DOHH2 (cell line): ENCODE results near the gene LKAAEAR1.

Source experiments
- EZH2phosphoT487 ChIP-seq: fragments of 200-600 bp; sonication (generic); IDR thresholded peaks from 2 replicates; pipeline ENCODE4 v1.6.1; 2017; ENCODE audit warnings: borderline replicate concordance, mild to moderate bottlenecking, antibody characterized with exemption, low read length, moderate library complexity, mixed read lengths
- TF ChIP-seq, protein P1 (sequence below): fragments of 200-600 bp; sonication (generic); IDR thresholded peaks from one replicate; pipeline ENCODE4 v1.5.1; 2014; ENCODE audit warnings: antibody characterized with exemption, mild to moderate bottlenecking, low read depth, low read length; ENCODE audit not compliant: poor library complexity, severe bottlenecking

DNA sequence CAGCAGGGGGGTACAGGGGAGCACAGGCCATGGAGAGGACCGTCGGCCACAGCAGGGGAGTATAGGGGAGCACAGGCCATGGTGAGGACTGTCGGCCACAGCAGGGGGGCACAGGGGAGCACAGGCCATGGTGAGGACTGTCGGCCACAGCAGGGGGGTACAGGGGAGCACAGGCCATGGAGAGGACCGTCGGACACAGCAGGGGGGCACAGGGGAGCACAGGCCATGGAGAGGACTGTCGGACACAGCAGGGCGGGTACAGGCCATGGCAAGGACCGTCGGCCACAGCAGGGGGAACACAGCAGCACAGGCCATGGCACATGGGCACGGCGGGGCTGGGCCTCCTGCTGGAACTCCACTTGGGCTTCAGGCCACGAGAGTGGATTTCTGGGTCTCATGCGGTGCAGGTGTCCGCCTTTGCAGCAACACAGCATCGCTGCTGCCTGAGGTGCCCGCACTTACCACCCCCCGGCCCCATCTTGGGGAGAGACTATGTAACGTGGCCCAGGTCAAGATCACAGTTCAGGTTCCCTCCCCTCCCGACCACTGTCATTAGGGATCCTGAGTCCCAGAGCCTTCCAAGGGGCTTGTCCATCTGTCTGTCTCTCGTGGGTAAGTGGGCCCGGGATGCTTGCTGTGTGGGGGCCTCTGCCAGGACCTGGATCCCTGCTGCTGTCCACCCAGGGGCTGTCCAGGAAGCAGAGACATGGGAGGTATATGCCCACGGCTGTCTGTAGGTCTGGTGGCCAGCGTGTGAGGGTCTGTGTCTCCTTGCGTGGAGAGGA, 20.7 kb upstream of the LKAAEAR1 start:
- TF ChIP-seq, protein P1, sequence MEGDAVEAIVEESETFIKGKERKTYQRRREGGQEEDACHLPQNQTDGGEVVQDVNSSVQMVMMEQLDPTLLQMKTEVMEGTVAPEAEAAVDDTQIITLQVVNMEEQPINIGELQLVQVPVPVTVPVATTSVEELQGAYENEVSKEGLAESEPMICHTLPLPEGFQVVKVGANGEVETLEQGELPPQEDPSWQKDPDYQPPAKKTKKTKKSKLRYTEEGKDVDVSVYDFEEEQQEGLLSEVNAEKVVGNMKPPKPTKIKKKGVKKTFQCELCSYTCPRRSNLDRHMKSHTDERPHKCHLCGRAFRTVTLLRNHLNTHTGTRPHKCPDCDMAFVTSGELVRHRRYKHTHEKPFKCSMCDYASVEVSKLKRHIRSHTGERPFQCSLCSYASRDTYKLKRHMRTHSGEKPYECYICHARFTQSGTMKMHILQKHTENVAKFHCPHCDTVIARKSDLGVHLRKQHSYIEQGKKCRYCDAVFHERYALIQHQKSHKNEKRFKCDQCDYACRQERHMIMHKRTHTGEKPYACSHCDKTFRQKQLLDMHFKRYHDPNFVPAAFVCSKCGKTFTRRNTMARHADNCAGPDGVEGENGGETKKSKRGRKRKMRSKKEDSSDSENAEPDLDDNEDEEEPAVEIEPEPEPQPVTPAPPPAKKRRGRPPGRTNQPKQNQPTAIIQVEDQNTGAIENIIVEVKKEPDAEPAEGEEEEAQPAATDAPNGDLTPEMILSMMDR: no peak
- no peak for TF ChIP-seq EZH2phosphoT487
